ENCODE measurements around the gene SEPTIN1. TPM values are rescaled to one million over a fixed set of nuclear protein-coding genes. Genes with fewer than 3 reads are reported as not detected.

Gene SEPTIN1
- total and polyA plus RNA-seq, 2 of the 4 experiments (the other 2 are of a cell fraction) = 0.24 TPM; not detected in 1

DNA sequence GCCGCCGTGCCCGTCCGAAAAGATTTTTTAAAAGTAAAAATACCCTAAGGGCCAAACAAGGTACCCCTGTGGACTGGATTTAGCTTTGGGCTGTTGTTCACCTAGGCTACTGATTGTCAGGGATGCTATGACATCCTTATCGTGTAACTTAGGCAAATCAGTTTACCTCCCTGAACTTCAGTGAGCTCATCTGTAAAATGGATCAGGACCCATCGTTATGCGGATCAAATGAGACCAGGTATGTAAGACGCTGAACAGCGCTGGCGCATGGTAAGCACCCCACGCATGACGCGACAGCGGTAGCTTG is 24.4 kb upstream of the SEPTIN1 start:
- Histone ChIP-seq H2BK15ac (ENCODE audit: low read depth, low read length) (peak overlapping the region; percentile 33; the same call in 2 of the 3 replicates), H3K4me1 (ENCODE audit: control insufficient read depth, insufficient read depth, low read length) (peaks cover 11% of the 10 kb centered on the region), H3K4ac (ENCODE audit: low read depth, low read length) (peak overlapping the region; percentile 95), H3K79me1 (ENCODE audit: low read depth in 1 of 2, low read length in 2 of 2) (peaks cover 15 to 38% of the 10 kb centered on the region in 2 experiments), H3K14ac (replicated peaks; ENCODE audit: low read depth, low read length) (peak overlapping the region; percentile 97), H3K4me2 (ENCODE audit: low read depth, low read length) (peak overlapping the region; percentile 93), H3K9ac (ENCODE audit: low read depth, low read length) (peak overlapping the region; percentile 87), H3K27me3 (ENCODE audit: control insufficient read depth, insufficient read depth, low read length) (no peaks in the 10 kb centered on the region), H2AFZ (replicated peaks; ENCODE audit: low read length, poor library complexity) (peak overlapping the region; percentile 97), H4K8ac (ENCODE audit: low read depth in 2 of 2, low read length in 2 of 2) (peak overlapping the region; percentile 84 to 96), H2AK9ac (replicated peaks; ENCODE audit: low read depth, low read length, poor library complexity) (peak overlapping the region; percentile 89), H3K36me3 (ENCODE audit: control insufficient read depth, insufficient read depth, low read length) (peaks cover 9% of the 10 kb centered on the region), H3K56ac (ENCODE audit: extremely low read depth, insufficient read depth, low read length) (peak overlapping the region; percentile 77; the same call in 1 of the 2 replicates), H4K5ac (ENCODE audit: low read depth, low read length) (peak overlapping the region; percentile 72), H3K9me1 (ENCODE audit: insufficient read depth, low read length) (peaks cover 11% of the 10 kb centered on the region), H3K9me3 (ENCODE audit: control insufficient read depth, insufficient read depth, low read length) (no peaks in the 10 kb centered on the region), H3K18ac (ENCODE audit: low read depth, low read length) (peak overlapping the region; percentile 39; the same call in 1 of the 2 replicates), H4K20me1 (ENCODE audit: insufficient read depth, low read length) (peaks cover 10% of the 10 kb centered on the region; the same call in 1 of the 2 replicates), H2BK20ac (ENCODE audit: low read depth, low read length) (peak overlapping the region; percentile 32; the same call in 1 of the 2 replicates), H4K91ac (ENCODE audit: insufficient read depth, low read depth, low read length) (peak overlapping the region; percentile 59; the same call in 1 of the 2 replicates), H3K23ac (ENCODE audit: low read depth, low read length) (peak overlapping the region; percentile 48), H3K27ac (ENCODE audit: insufficient read depth, low read length) (peak overlapping the region; percentile 84), H2AK5ac (ENCODE audit: low read depth, low read length) (peak overlapping the region; percentile 90), H2BK5ac (ENCODE audit: low read depth, low read length, poor library complexity, severe bottlenecking) (peak overlapping the region; percentile 82), H2BK120ac (ENCODE audit: low read depth, low read length) (peak overlapping the region; percentile 74), H3K4me3 (ENCODE audit: insufficient read depth, low read depth, low read length) (peak overlapping the region; percentile 71)
- in situ Hi-C loops (cut with MboI; ENCODE audit: low sequenced_read_pairs) (loop anchor here (10.0 to 25.0 kb wide), 2 partner anchors 219 to 332 kb away; partner anchors contain the start of genes BOLA2B, CORO1A, PPP4C and SLX1A), intact Hi-C loops (cut with micrococcal nuclease) (loop anchor here (10.0 kb wide), 1 partner anchor 312 kb away; the partner anchor contains the start of genes TBX6 and YPEL3), dilution Hi-C loops (cut with HindIII; ENCODE audit: low sequenced_read_pairs, unreplicated experiment) (no loop called here)
- TF ChIP-seq NFE2L2 (IDR thresholded peaks at IDR 0.05; ENCODE audit: low read depth, low read length) (no peak), CEBPB (IDR thresholded peaks at IDR 0.05; ENCODE audit: low read depth, low read length) (no peak), RFX5 (IDR thresholded peaks at IDR 0.05; ENCODE audit: low read depth, low read length) (no peak), CHD1 (IDR thresholded peaks at IDR 0.05; ENCODE audit: low read depth, low read length) (no peak), RAD21 (IDR thresholded peaks at IDR 0.05; ENCODE audit: low read length) (no peak), MAZ (IDR thresholded peaks at IDR 0.05; ENCODE audit: borderline replicate concordance, low read depth, low read length) (no peak), MAFK (IDR thresholded peaks at IDR 0.05; ENCODE audit: low read depth, low read length) (no peak), MXI1 (IDR thresholded peaks at IDR 0.05; ENCODE audit: borderline replicate concordance, low read depth, low read length) (no peak), SMC3 (IDR thresholded peaks at IDR 0.05; ENCODE audit: low read depth, low read length) (no peak), POLR2A (IDR thresholded peaks at IDR 0.05; ENCODE audit: low read depth, low read length) (no peak), FOS (IDR thresholded peaks at IDR 0.05; ENCODE audit: low read depth, low read length) (no peak), BHLHE40 (IDR thresholded peaks at IDR 0.05; ENCODE audit: low read depth, low read length) (no peak), RCOR1 (IDR thresholded peaks at IDR 0.05; ENCODE audit: insufficient replicate concordance, low read length) (no peak)
- TF ChIP-seq, protein P1, sequence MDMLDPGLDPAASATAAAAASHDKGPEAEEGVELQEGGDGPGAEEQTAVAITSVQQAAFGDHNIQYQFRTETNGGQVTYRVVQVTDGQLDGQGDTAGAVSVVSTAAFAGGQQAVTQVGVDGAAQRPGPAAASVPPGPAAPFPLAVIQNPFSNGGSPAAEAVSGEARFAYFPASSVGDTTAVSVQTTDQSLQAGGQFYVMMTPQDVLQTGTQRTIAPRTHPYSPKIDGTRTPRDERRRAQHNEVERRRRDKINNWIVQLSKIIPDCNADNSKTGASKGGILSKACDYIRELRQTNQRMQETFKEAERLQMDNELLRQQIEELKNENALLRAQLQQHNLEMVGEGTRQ (IDR thresholded peaks at IDR 0.05; ENCODE audit: low read depth, low read length) = no peak
- TF ChIP-seq, protein P2, sequence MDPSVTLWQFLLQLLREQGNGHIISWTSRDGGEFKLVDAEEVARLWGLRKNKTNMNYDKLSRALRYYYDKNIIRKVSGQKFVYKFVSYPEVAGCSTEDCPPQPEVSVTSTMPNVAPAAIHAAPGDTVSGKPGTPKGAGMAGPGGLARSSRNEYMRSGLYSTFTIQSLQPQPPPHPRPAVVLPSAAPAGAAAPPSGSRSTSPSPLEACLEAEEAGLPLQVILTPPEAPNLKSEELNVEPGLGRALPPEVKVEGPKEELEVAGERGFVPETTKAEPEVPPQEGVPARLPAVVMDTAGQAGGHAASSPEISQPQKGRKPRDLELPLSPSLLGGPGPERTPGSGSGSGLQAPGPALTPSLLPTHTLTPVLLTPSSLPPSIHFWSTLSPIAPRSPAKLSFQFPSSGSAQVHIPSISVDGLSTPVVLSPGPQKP (IDR thresholded peaks at IDR 0.05; ENCODE audit: borderline replicate concordance, low read depth, low read length) = no peak
- TF ChIP-seq, protein P3, sequence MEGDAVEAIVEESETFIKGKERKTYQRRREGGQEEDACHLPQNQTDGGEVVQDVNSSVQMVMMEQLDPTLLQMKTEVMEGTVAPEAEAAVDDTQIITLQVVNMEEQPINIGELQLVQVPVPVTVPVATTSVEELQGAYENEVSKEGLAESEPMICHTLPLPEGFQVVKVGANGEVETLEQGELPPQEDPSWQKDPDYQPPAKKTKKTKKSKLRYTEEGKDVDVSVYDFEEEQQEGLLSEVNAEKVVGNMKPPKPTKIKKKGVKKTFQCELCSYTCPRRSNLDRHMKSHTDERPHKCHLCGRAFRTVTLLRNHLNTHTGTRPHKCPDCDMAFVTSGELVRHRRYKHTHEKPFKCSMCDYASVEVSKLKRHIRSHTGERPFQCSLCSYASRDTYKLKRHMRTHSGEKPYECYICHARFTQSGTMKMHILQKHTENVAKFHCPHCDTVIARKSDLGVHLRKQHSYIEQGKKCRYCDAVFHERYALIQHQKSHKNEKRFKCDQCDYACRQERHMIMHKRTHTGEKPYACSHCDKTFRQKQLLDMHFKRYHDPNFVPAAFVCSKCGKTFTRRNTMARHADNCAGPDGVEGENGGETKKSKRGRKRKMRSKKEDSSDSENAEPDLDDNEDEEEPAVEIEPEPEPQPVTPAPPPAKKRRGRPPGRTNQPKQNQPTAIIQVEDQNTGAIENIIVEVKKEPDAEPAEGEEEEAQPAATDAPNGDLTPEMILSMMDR (conservative IDR thresholded peaks at IDR 0.05; ENCODE audit: low read depth, low read length) = no peak
- 20% methylated on average over 9 of the region's 14 CpGs; no CpG with 5 or more reads in 1 of the 2 experiments for WGBS, 2 experiments (ENCODE audit: extremely low coverage in 2 of 2, insufficient read length in 1 of 2)
- ATAC-seq (ENCODE audit: low read depth) = no peak
- ChIA-PET CTCF (no interaction called here), POLR2A (ENCODE audit: unreplicated experiment) (interaction anchor here (1.0 to 1.1 kb wide), 2 partner anchors 11 kb away, joined by 3 to 7 read pairs; partner anchors contain the start of gene ZNF48)
- no TSS peak for BruUV-seq (replicated peaks)
- no peak for DNase-seq

All from IMR-90 (cell line).